Suprapubic skin (tissue), 4 donors: ENCODE results near the gene SEMA5A. TPM values are rescaled to one million over a fixed set of nuclear protein-coding genes. Genes with fewer than 3 reads are reported as not detected.

Experiments used
- DNase-seq, 2 donors: peaks; one replicate each; pipeline ENCODE4 v3.0.0-alpha.2; 2019; ENCODE audit warnings: low spot score in 2 of 2
- H3K27ac ChIP-seq: fragments of 200-600 bp; sonication (generic); one replicate; pipeline ENCODE4 v1.5.1; 2019
- H3K27me3 ChIP-seq: fragments of 200-600 bp; sonication (generic); one replicate; pipeline ENCODE4 v1.5.1; 2019
- H3K36me3 ChIP-seq: fragments of 200-600 bp; sonication (generic); one replicate; pipeline ENCODE4 v1.5.1; 2019
- H3K4me1 ChIP-seq: fragments of 200-600 bp; sonication (generic); one replicate; pipeline ENCODE4 v1.5.1; 2019
- H3K4me3 ChIP-seq: fragments of 200-600 bp; sonication (generic); one replicate; pipeline ENCODE4 v1.5.1; 2019; ENCODE audit warnings: mild to moderate bottlenecking
- H3K9me3 ChIP-seq: fragments of 200-600 bp; sonication (generic); one replicate; pipeline ENCODE4 v1.5.1; 2019
- CTCF ChIP-seq, 2 donors: fragments of 200-600 bp in 1 of 2; fragments of 450-650 bp in 1 of 2; sonication (generic) in 1 of 2; IDR thresholded peaks; one replicate each; pipeline ENCODE4 v1.5.1; 2016 to 2019; ENCODE audit warnings: antibody characterized with exemption in 2 of 2, mild to moderate bottlenecking in 1 of 2, moderate library complexity in 1 of 2
- EP300 ChIP-seq: sonication (generic); formaldehyde crosslinking; IDR thresholded peaks from one replicate; pipeline ENCODE4 v1.6.1; 2017; ENCODE audit warnings: antibody characterized with exemption
- POLR2A ChIP-seq, 2 donors: fragments of 450-650 bp; IDR thresholded peaks; one replicate each; pipeline ENCODE4 v1.6.1; 2017; ENCODE audit warnings: antibody characterized with exemption in 2 of 2, mild to moderate bottlenecking in 2 of 2, moderate library complexity in 2 of 2
- POLR2AphosphoS5 ChIP-seq, 3 donors: sonication (generic); formaldehyde crosslinking; IDR thresholded peaks; one replicate each; pipeline ENCODE4 v1.6.1; 2017; ENCODE audit warnings: antibody characterized with exemption in 3 of 3
- WGBS: methylation state at CpG from one replicate; pipeline ENCODE4 v1.1.5; 2018; 5-methylcytosine and 5-hydroxymethylcytosine counted together
- total RNA-seq, 4 donors: library from RNA; depleted of rRNA; stranded (reverse); fragments of >200 nt; gene quantifications; one replicate each; pipeline ENCODE4 v1.1.0, GENCODE V29; 2016

The SEMA5A gene
- total RNA-seq, 4 donors from 2014 or later: 14.5 to 31.7 (median 23.4) TPM

GRCh38 chr5:9170026-9170425 is 375.8 kb downstream of the SEMA5A start:
- Histone ChIP-seq H3K27ac (no peak overlapping the region), H3K4me1 (peaks cover 4% of the 10 kb centered on the region), H3K4me3 (no peak overlapping the region), H3K36me3 (no peaks in the 10 kb centered on the region), H3K27me3 (no peaks in the 10 kb centered on the region), H3K9me3 (no peaks in the 10 kb centered on the region)
- no peak for TF ChIP-seq EP300
- no peak for TF ChIP-seq CTCF (IDR thresholded peaks at IDR 0.05)
- no peak for TF ChIP-seq POLR2A (IDR thresholded peaks at IDR 0.05)
- TF ChIP-seq POLR2AphosphoS5 (IDR thresholded peaks at IDR 0.05): no peak
- DNase-seq: no peak

- H3K4me3 ChIP-seq: no peak overlapping the region
- peaks cover 4% of the 10 kb centered on the region for H3K4me1 ChIP-seq
- WGBS: 56% methylated on average over 1 of the region's 1 CpG
Observed at GRCh38 chr5:9169557-9169902, 376.3 kb downstream of the SEMA5A start.

GRCh38 chr5:9168791-9169556 is 376.9 kb downstream of the SEMA5A start:
- TF ChIP-seq POLR2A (IDR thresholded peaks at IDR 0.05) (no peak), EP300 (no peak), POLR2AphosphoS5 (IDR thresholded peaks at IDR 0.05) (no peak), CTCF (IDR thresholded peaks at IDR 0.05) (no peak)
- WGBS: 48% methylated on average over 5 of the region's 5 CpGs
- no peak for DNase-seq

More at GRCh38 chr5:9169557-9169902, 376.3 kb downstream of the SEMA5A start:
- TF ChIP-seq CTCF (IDR thresholded peaks at IDR 0.05) (no peak), POLR2AphosphoS5 (IDR thresholded peaks at IDR 0.05) (no peak), EP300 (no peak), POLR2A (IDR thresholded peaks at IDR 0.05) (no peak)
- H3K27me3 ChIP-seq: no peaks in the 10 kb centered on the region
- no peak for DNase-seq
- H3K27ac ChIP-seq: no peak overlapping the region
- H3K9me3 ChIP-seq: no peaks in the 10 kb centered on the region
- H3K36me3 ChIP-seq: no peaks in the 10 kb centered on the region

GRCh38 chr5:9166202-9167112 is 379.4 kb downstream of the SEMA5A start:
- TF ChIP-seq CTCF (IDR thresholded peaks at IDR 0.05) (no peak), EP300 (no peak), POLR2AphosphoS5 (IDR thresholded peaks at IDR 0.05) (no peak), POLR2A (IDR thresholded peaks at IDR 0.05) (no peak)
- no peaks in the 10 kb centered on the region for H3K9me3 ChIP-seq

More at GRCh38 chr5:9168791-9169556, 376.9 kb downstream of the SEMA5A start:
- H3K27me3 ChIP-seq: no peaks in the 10 kb centered on the region
- no peak overlapping the region for H3K27ac ChIP-seq
- no peaks in the 10 kb centered on the region for H3K36me3 ChIP-seq
- no peak overlapping the region for H3K4me3 ChIP-seq
- H3K9me3 ChIP-seq: no peaks in the 10 kb centered on the region
- peaks cover 4% of the 10 kb centered on the region for H3K4me1 ChIP-seq

GRCh38 chr5:9165546-9165945 is 380.3 kb downstream of the SEMA5A start:
- Histone ChIP-seq H3K4me3 (no peak overlapping the region), H3K9me3 (no peaks in the 10 kb centered on the region), H3K27me3 (no peaks in the 10 kb centered on the region), H3K4me1 (peaks cover 4% of the 10 kb centered on the region), H3K36me3 (no peaks in the 10 kb centered on the region), H3K27ac (no peak overlapping the region)
- no peak for DNase-seq
- TF ChIP-seq EP300 (no peak), POLR2A (IDR thresholded peaks at IDR 0.05) (no peak), CTCF (IDR thresholded peaks at IDR 0.05) (no peak), POLR2AphosphoS5 (IDR thresholded peaks at IDR 0.05) (no peak)
- 89% methylated on average over 6 of the region's 6 CpGs for WGBS

More at GRCh38 chr5:9166202-9167112, 379.4 kb downstream of the SEMA5A start:
- Histone ChIP-seq H3K4me1 (peaks cover 4% of the 10 kb centered on the region), H3K27ac (no peak overlapping the region), H3K4me3 (no peak overlapping the region), H3K27me3 (no peaks in the 10 kb centered on the region), H3K36me3 (no peaks in the 10 kb centered on the region)
- DNase-seq: no peak
- WGBS: 74% methylated on average over 7 of the region's 7 CpGs
